Activated CD4-positive, alpha-beta T cell treated with anti-CD3 and anti-CD28 coated beads, Interleukin-2, amount 50 U/mL, for 48 hours (primary cell): ENCODE measurements around the gene ZC4H2.
A peak's percentile ranks its signal among the peaks of the same experiment; 100 is the strongest.
"Not testable (repeated sequence)": the region's sequence is repeated elsewhere in the genome, so short reads cannot be mapped to it uniquely, and the experiment has no call there.

Experiments used
- DNase-seq, 2 experiments: peaks; one replicate each; pipeline ENCODE4 v3.0.0-alpha.2; 2020

Gene ZC4H2

DNA sequence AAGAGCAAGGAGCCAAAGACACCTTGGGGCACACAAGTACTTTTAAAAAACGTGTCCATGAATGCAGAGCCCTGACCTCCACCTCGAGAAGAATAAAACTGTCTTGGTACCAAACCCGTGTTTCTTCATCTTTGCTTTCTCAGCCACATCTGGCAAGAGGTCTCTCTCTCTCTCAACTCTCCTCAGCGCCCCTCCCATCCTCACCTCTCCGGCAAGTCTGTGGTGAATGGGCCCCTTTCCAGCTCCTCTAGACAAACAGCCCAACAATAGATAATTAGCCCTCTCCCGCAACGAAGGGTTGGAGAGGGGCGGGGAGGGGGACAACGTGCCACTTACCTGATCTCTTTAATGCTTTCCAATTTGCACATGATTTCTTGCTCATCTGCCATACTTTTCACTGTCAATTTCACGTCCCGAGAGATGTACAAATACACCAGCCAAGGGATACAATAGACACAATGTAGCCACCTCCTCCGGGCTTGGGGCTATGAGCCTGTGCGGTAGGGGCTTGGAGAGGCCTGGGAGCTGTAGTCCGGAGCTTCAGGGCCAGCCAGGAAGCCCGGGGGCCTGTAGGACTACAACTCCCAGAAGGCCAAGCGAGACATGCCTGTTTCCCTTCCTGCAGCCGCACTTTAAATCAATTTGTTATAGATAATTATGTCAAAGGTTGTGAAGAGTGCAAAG lies at the start of gene ZC4H2:
ZC4H2 (minus strand) TSS at position 462 of the 684 bp plus-strand sequence; CDS start at position 389, 73 bp downstream.
- peak; percentile 58 to 70 for DNase-seq

GRCh38 chrX:65017451-65017850 lies 41.2 kb upstream of the ZC4H2 start:
- DNase-seq = no peak

GRCh38 chrX:65014230-65014629 lies 38.0 kb upstream of the ZC4H2 start:
- DNase-seq = no peak

DNA sequence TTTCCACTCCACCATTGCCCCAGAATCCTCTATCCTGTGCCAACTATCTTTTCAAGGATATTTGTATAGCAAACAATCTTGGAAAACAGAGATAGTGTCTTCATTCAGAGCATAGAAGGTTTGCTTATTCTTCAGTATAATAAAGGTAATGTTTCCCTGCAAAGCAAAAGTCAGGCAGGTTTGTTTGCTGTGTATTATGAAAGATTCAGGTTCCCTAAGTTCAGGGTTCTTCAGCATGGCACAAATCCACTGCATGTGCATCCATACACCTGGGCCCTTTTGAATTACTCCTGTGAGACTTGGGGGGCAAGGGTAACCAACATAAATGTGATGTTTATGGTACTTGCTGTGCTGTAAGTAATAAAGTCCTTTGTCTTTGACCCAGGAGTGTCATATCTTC lies 33.2 kb upstream of the ZC4H2 start:
- no peak for DNase-seq

GRCh38 chrX:65002208-65002607 lies 26.0 kb upstream of the ZC4H2 start:
- DNase-seq = not testable (repeated sequence)

DNA sequence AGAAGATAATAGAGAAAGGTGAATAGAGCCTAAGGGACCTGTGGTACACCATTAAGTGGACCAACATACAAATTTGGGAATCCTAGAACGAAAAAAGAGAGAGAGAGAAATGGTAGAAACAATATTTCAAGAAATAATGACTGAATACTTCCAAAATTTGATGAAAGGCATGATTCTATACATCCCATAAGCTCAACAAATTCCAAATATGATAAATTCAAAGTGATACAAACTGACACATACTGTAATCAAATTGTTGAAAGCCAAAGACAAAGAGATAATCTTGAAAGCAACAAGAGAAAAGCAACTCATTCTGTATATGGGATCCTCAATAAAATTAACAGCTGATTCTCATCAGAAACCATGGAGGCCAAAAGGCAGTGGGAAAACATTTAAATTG lies 20.6 kb upstream of the ZC4H2 start:
- DNase-seq = no peak

- no peak for DNase-seq
Measured at GRCh38 chrX:64994131-64994798, 18.0 kb upstream of the ZC4H2 start.

DNA sequence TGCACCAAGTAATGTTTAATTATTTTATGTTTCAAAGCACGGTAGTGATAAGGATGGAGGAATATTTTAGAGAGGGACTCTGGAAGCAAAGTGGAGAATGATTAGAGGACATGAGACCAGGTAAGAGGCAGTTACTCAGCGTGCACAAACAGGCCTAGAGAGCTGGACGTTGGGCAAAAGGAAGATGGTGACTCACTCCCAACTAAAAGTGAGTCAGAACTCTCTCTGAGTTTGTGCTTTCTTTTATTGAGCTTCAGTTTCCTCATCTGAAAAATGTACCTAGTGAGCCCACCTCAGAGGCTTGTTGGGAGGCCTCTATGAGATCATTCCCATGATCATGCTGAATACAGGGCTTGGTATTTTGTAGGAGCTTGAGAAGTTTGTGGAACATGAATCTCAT lies 1.6 kb upstream of the ZC4H2 start:
- DNase-seq = no peak

- DNase-seq = no peak
Measured at GRCh38 chrX:64977051-64977450, 801 bp upstream of the ZC4H2 start.

DNA sequence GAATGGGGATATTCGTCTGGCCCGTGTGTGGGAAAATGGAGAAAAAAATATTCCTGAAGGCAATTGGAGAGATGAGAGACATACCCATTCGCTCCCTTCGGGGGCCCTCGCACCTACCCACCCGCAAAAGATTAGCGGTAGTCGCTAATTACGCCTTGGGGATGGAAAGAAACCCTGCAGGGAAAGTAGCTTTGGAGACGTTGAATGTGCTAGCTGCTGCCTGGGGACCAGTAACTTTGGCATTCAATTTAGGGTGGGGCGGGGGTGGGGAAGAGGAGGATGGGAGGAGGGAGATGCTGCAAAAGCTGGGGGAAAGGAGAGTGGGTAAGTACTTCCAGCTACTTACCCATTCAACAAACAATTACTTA lies 407 bp upstream of the ZC4H2 start:
- DNase-seq = no peak

- DNase-seq = peak; percentile 21 to 30
Measured at GRCh38 chrX:64975491-64975890, 759 bp downstream of the ZC4H2 start.

GRCh38 chrX:64925480-64925879 lies 50.8 kb downstream of the ZC4H2 start:
- no peak for DNase-seq

DNA sequence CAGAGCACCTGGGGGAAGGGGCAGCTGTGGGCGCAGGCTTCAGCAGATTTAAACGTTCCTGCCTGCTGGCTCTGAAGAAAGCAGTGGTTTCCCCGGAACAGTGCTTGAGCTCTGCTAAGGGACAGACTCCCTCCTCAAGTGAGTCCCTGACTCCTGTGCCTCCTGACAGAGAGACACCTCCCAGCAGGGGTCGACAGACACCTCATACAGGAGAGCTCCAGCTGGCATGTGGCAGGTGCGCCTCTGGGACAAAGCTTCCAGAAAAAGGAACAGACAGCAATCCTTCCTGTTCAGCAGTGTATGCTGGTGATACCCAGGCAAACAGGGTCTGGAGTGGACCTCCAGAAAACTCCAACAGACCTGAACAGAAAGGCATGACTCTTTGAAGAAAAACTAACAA lies 68.1 kb downstream of the ZC4H2 start:
- no peak for DNase-seq

GRCh38 chrX:64894454-64895038 lies 81.7 kb downstream of the ZC4H2 start:
- peak; percentile 28 to 38 for DNase-seq

DNA sequence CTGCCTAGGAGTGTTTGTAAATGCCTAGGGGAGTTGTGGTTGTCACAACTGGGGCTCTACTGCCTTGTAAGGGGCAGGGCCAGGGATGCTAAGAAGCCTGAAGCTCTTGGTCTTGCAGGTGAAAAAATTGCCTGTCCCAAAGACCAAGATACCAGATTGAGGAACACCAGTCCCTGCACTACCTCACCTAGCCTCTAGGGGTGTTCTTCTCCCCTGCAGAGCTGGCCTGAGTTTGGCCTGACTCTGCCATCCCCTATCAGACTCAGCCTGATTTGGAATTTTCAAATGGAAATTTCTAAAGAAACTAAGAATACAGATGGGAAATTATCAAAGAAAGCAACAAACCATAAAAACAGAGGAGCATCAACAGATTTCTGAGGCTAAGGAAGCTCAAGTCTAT lies 90.4 kb downstream of the ZC4H2 start:
- no peak for DNase-seq

- not testable (repeated sequence) for DNase-seq
Measured at GRCh38 chrX:64878709-64879108, 97.5 kb downstream of the ZC4H2 start.

DNA sequence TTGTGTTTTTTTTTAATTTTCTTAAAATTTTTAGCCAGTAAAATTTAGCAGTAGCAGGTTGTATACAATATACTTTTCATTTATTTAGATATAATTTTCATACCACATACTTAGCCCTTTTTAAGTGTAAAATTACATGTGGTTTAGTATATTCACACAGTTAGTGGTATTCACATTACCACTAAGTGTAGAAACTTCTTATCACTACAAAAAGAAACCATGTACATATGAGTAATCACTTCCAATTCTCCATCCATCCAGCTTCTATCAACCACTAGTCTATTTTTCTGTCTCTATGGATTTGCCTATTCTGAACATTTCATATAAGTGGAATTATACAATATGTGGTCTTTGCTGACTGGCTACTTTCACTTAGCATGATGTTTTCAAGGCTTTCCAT lies 109.0 kb downstream of the ZC4H2 start:
- no peak for DNase-seq
